GM19043 (cell line): ENCODE measurements around the gene GALNT9.

ENCODE experiments used
- ATAC-seq: cut with Tn5 transposase; IDR thresholded peaks from one replicate; pipeline ENCODE4 v1.9.1; 2021; ENCODE audit warnings: low read depth; ENCODE audit not compliant: unreplicated experiment

GALNT9 gene

GRCh38 chr12:132176920-132177551 is 152.4 kb downstream of the GALNT9 start:
- no peak for ATAC-seq

- ATAC-seq: no peak
Observed at GRCh38 chr12:132176385-132176919, 152.9 kb downstream of the GALNT9 start.

DNA sequence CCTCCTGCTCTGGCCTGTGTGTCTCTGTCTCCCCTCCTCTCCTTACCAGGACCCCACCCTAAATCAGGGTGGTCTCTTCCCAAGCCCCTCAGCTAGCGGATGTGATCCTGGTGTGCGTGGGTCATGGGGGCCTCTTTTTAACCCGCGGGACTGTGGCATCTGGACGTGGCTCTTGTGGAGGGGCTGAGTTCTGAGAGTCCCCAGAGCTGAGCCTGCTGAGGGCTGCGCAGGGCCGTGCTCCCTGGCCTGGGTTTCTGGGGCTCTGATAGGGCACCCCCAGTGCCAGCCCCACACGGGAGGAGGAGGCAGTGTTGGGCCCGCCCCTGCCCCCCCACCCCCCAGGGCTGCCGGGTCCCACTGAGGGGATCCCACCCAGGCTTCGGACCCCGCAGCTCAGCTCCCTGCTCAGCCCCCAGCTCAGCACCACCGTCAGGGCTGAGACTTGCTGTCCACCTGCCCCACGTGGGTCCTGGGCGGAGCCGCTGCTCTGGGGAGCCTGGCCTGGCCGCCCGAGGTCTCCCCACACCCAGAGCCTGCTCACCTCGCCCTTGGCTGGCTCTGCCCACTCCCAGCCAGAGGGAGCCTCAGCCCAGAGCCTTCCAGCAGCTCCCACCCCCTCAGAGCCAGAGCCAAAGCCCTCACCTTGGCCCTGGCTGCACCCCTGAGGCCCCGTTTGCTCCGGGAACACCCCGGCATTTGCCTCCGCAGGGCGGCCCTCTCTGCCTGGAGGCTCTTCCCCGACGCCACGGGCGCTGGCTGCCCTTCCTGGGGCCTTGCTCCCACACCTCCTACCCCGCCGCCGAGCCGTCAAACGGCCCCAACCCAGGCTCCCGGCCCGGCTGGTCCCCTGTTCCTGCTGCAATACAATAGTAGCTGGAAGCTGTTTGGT is 153.6 kb downstream of the GALNT9 start:
- ATAC-seq: no peak

DNA sequence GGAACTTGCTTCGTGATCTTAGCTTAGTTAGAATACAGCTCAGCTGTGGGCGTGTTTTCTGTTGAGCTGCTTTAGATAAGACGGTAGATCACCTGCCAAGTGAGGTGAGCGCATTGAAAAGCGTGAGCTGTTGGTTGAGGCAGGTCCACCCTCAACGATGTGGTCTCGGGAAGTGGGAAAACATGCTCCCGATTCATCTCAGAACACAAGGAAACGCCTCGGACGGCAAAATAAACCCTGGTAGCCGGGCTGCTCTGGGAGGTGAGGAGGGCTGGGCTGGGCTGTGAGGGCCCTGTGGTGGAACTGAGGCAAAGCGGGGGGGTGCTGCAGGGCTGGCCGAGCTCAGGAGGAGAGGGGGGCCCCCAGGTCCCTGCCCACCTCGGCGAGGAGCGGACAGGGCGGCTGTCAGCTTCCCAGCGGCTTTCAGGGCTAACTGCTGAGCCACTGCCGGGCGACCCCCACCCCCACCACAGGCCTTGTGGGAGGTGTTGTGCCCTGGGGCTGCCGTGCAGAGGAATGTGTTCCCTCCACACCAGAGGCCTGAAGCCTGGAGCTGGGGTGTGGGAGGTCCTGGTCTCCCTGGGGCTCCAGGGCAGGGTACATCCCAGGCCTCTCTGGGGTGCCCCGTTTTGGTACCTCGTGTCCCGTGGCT is 154.4 kb downstream of the GALNT9 start:
- ATAC-seq: no peak

DNA sequence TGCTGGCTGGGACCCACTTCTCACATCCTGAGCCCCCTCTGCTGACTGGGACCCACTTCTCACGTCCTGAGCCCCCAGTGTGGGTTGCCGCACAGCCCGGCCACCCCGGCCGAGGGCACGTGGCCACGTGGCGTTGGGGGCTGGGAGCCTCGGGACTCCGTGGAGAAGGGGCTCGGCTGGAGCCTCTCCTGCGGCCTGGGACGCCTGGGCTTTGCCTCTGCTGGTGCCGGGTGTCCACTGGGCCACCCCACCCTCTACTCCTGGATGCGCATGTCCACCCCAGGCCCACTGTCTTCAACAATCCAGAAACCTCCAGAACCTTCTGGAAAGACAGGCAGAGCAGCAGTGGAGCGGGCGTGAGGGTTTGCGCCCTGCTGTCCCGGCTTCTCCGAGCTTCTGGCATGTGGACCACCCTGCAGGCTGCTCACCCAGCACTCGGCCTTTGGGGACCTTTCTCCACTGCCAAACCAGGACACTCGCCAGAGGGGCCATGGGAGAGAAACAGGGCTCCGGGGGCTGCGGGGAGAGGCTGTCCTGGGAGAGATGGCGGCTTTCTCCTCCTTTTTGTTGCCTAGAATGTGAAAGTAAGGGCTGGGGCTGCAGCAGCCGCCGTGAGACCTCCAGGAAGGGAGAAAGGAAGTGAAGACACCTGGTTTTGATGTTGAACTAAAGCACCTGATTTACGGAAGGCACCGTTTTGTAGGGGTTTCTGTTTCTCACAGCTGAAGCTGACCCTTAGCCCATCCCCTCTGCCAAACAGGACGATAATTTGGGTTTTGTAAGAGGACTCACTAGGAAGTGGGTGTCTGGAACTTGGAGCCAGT is 155.2 kb downstream of the GALNT9 start:
- no peak for ATAC-seq

DNA sequence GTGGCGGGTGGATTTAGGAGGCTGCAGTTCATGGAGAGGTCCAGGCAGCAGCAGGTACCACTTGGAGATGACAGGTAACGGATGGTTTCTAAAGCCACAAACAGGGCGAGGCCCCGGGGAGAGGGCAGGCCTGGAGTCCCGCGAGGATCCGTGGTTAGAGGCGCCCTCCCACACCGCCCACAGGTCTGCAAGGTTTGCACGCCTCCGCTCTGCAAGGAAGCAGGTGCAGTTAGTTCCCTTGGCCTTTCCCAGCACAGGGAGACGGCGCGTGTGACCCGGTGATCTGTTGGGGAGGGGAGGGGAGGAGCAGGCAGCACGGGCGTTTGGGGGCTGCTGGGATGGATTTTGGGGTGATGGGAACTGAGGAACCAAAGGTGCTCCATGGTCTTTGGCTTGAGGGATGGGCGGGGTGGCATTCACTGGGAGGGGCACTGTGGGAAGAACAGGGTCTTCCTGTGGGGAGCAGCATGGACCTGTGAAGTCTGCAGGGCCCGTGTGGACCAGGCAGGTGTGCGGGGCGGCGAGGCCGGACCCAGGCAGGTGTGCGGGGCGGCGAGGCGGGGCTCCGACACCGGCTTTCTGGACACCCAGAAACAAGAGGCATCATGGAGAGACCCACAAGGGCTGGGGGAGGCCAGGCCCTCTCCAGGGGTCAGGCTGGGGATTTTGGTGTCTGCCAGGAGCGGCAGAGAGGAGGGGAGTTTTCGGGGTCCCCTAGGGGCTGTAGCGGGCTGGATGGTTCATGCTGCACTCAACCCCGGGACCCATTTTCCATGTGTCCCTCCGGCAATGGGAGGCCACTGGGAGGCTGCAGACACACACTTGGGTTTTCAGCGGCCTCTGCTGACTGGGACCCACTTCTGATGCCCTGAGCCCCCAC is 156.0 kb downstream of the GALNT9 start:
- ATAC-seq: no peak

DNA sequence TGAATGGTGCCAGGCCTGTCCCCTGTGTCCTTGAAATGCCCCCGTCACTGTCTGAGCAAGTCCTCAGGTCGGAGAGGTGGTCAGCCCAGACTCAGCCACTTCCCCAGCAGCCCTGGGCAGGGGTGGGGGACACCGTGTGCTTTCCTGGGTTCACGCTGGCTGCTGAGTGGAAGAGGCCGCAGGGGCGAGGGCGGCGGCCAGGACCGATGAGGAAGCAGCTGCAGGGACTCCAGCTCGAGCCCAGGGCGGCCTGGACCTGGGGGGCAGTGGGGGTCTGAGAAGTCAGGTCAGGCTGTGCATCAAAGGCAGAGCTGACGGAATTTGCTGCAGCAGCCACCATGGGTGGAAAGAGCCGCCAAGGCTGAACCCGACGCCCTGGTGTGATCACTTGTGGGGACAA is 156.8 kb downstream of the GALNT9 start:
- ATAC-seq: no peak

DNA sequence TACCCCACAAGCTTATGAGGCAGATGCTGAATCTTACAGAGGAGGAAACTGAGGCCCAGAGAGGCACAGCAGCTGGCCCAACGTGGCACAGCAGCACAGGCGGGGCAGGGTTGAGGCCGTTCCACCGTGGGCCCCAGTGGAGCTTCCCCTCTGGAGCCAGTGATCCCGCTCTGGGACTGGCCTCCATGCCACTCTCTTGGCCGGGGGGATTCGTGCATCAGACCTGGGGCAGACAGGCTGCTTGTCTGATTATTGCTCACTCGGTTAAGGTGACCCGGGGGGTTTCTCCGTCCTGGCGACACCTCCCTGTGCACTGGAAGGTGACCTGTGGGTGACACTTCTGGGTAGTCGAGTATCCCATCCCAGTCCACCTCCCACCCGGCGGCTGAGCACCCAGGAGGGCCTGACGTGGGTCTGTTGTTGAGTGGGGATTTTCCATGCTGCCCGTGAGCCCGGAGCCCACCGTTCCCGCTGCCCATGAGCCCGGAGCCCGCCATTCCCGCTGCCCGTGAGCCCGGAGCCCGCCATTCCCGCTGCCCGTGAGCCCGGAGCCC is 157.3 kb downstream of the GALNT9 start:
- no peak for ATAC-seq

DNA sequence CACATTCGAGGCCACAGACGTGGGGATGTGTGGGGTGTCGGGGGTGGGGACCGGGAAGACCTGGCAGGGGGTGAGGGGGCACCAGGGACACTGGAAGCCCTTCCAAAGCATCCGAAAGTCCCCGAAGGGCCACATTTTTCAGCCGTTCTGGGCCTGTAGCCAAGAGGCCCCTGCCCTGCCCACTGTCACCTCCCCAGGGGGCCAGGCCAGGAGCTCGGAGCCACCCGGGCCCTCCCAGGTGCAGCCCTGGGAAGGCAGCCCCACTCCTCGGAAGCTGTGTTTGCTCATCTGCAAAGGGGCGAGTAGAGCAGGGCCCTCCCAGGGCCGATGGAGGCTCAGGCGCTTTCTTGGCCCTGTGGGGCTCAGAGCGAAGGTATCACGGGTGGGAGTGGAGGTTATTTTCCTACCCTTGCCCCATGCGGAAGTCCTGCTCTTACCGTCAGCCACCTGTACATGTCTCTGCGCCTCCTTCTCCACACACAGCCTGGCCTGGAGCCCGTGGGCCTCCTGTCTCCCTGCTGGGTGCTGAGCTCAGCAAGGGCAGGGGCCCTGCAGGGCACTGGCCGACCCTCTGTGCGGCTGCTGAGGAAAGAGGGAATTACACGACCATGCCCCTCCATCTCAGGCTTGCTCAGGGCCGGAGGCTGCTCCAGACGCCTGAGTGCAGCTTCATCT is 158.0 kb downstream of the GALNT9 start:
- ATAC-seq: no peak

DNA sequence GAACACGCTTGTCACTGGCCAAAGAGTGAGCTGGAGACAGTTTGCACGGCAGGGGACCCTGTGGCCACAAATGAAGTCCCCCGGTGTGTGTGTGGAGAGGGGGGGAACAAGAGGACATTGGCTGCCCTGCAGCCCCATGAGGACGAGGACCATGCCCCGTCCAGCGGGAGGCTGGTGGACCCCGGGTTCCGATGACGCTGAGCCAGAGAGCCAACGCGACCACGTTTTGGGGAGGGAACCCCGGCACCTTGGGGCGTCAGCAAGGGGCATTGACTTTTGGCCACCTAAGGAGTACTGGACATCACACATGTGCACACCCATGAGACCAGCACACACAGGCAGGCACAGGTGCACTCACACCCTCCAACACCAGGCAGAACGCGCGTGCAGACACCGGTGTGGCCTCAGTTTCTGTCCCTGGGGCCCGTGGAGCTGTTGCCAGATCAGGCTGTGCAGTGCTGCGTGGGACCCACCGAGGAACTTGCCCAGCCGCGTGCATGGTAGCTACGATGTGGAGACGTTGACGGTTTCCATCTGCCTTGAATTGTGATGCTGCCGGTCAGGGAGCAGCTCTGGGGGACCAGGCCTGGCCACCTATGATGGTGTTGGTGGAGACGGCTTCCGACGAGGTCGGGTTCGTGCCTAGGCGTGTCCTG is 158.6 kb downstream of the GALNT9 start:
- no peak for ATAC-seq

DNA sequence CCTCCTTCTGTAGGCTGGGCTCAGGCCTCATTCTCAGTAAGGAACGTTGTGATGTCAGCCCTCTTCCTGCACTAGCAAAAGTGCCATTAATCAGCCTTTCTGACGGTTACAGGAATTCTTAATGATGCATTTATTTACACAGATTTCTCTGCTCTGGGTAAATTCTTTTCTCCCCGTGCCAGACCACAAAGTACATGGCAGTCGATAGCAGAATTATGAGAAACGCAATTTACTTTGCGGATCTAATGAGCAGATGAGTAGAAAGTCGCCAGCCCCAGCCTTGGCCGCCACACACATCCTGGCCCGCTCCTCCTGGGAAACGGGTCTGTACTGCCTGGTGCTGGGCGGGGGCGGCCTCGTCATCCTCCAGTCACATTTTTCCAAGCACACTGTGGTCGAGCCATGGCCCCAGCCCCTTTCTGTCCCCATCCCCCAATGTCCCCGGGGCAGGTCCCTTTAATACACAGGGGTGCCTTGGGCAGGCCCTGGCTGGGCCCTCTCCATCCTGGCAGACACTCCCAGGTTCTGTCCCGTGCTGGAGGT is 159.2 kb downstream of the GALNT9 start:
- no peak for ATAC-seq

DNA sequence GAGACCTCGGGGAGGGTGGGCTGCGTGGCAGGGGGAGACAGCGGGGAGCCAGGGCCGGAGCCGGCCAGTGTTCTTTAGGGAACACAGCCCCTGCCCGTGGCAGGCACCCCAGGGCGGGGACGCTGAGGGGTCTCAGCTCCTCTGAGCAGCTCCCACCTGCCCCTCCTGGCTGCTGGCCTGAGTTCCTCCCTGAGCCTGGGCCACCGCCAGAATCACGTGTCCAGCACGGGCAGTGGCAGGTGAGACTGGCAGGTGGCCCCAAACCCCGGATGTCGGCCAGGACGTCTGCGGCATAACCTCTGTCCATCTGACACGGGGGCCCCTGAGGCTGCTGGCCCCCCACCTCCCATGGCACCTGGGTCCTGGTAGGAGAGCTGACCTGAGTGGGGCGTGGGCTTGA is 160.0 kb downstream of the GALNT9 start:
- no peak for ATAC-seq

DNA sequence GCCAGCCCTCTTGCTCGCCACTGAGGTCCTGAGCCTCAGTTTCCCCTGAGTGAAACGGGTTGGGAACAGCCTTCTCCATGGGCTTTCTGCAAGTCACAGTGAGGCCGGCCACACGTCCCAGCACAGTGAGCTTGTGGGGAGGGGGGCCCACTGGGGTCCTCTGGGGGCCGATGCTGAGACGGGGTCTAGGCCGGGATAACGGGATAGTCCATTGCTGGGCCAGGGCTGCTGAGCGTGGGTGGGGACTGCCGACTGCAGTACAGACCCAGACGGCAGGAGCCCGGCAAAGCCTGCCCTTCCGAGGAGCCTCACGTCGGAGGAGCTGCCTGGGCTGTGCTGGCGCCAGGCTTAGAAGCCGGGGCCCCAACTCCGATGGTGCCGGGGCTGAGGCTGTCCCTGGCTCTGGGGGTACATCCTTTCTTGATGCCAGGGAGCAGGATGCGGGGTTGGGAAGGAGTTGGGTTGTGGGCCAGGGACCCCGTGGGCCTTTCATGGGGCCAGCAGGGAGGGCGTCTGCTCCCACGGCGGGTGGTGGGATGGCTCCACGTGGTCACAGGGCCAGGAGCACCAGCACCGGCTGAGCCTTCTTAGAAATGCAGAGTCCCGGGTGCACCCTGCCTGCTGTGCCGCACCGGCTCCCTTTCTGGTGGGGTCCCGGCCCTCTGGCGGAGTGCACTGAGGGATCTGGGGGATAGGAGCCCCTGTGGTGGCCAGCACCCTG is 160.9 kb downstream of the GALNT9 start:
- ATAC-seq: no peak

- no peak for ATAC-seq
Observed at GRCh38 chr12:132167611-132168310, 161.6 kb downstream of the GALNT9 start.

DNA sequence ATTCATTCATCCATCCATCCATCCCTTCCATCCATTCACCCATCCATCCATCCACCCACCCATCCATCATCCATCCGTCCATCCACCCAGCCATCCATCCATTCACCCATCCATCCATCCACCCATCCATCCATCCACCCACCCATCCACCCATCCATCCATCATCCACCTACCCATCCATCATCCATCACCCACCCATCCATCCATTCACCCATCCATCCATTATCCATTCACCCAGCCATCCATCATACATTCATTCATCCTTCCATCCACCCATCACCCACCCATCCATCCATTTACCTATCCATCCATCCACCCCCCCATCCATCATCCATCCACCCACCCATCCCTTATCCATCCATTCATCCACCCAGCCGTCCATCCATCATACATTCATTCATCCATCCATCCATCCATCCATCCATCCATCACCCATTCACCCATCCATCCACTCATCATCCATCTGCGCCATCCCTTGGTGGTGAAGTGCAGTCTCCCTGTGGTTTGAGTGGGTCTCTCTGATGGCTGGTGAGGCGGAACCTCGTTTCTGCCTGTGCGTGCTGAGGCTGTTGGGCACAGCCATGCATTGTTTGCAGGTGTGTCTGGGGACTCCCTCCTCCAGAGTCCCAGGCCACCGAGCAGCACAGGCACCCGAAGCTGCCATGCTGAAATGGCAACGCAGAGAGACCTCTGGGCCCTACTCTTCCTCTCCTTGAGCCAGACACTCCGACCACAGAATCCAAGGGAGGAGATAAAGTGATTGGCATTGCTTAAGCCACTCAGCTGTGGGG is 162.4 kb downstream of the GALNT9 start:
- no peak for ATAC-seq

DNA sequence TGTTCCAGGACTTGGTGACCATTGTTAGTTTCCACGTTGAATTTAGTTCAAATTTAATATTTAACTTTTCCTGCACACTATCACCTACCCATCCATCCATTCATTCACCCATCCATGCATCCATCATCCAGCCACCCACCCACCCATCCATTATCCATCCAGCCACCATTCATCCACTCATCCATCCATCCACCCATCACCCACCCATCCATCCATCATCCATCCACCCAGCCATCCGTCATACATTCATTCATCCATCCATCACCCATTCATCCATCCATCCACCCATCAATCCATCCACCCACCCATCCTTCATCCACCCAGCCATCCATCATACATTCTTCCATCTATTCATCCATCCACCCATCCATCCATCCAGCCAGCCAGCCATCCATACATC is 163.3 kb downstream of the GALNT9 start:
- no peak for ATAC-seq
